A549 (cell line): ENCODE measurements around the gene SIAH3. TPM values are rescaled to one million over a fixed set of nuclear protein-coding genes. Genes with fewer than 3 reads are reported as not detected.

Source experiments
- ATAC-seq, 2 experiments: fragments of 200-7000 bp in 1 of 2; fragments of >200 bp in 1 of 2; cut with Nextera tagmentation in 1 of 2; cut with Tn5 transposase in 1 of 2; 3 replicates each; pipeline versions ENCODE4 v1.8.0 to v1.9.1; 2018 to 2020; ENCODE audit warnings: mild to moderate bottlenecking in 1 of 2, moderate library complexity in 1 of 2
- CTCF ChIA-PET: fragments of 300-600 bp; sonication (Branson Sonifier 250); formaldehyde crosslinking; extraction: SDS; loops from one replicate; lab custom pipeline; 2021; ENCODE audit warnings: antibody characterized with exemption, inconsistent platforms; lab: Yijun Ruan, JAX
- POLR2A ChIA-PET: fragments of 350-600 bp; formaldehyde crosslinking; extraction: SDS; loops from one replicate; lab custom pipeline; 2021; ENCODE audit warnings: antibody characterized with exemption, inconsistent platforms; lab: Yijun Ruan, JAX
- DNase-seq, 2 experiments: peaks; one replicate each; pipeline versions ENCODE4 v3.0.0 to v3.0.0-alpha.2; 2011 to 2016; ENCODE audit warnings: low read depth in 1 of 2, low spot score in 1 of 2
- FAIRE-seq: peaks from 2 replicates; lab custom pipeline; 2011; peaks lifted over from hg19 to GRCh38; lab: Jason Lieb, UNC
- H3K27ac ChIP-seq, 2 experiments: fragments of >200 bp; sonication (Bioruptor Twin); formaldehyde crosslinking; 3 replicates each; pipeline ENCODE4 v1.5.1; 2016 to 2017
- H3K4me1 ChIP-seq: fragments of >200 bp; sonication (Bioruptor Twin); formaldehyde crosslinking; 3 replicates; pipeline ENCODE4 v1.6.1; 2016
- H3K4me2 ChIP-seq: fragments of >200 bp; sonication (Bioruptor Twin); formaldehyde crosslinking; 3 replicates; pipeline ENCODE4 v1.6.1; 2016
- H3K4me3 ChIP-seq: fragments of >200 bp; sonication (Bioruptor Twin); formaldehyde crosslinking; 3 replicates; pipeline ENCODE4 v1.5.1; 2016
- H3K9me3 ChIP-seq: fragments of >200 bp; sonication (Bioruptor Twin); formaldehyde crosslinking; 3 replicates; pipeline ENCODE4 v1.6.1; 2016
- BHLHE40 ChIP-seq: IDR thresholded peaks from 2 replicates; pipeline ENCODE4 v1.6.1; 2012; ENCODE audit warnings: low read depth, low read length, inconsistent platforms
- CBX2 ChIP-seq: fragments of 200-600 bp; sonication (generic); IDR thresholded peaks from 2 replicates; pipeline ENCODE4 v1.6.1; 2016; ENCODE audit warnings: low read depth, mild to moderate bottlenecking, borderline replicate concordance
- CEBPB ChIP-seq, 2 experiments: fragments of >200 bp in 1 of 2; sonication (Bioruptor Twin) in 1 of 2; formaldehyde crosslinking in 1 of 2; IDR thresholded peaks; 2 replicates each; pipeline ENCODE4 v1.6.1; 2012 to 2016
- CHD2 ChIP-seq: fragments of 150-350 bp; IDR thresholded peaks from 2 replicates; pipeline ENCODE4 v1.6.1; 2014; ENCODE audit warnings: low read length; ENCODE audit not compliant: partially characterized antibody
- CHD4 ChIP-seq: fragments of 200-600 bp; sonication (generic); IDR thresholded peaks from 2 replicates; pipeline ENCODE4 v1.6.1; 2016; ENCODE audit warnings: antibody characterized with exemption, mild to moderate bottlenecking, borderline replicate concordance
- ELK1 ChIP-seq: fragments of 150-350 bp; IDR thresholded peaks from 2 replicates; pipeline ENCODE4 v1.6.1; 2014; ENCODE audit warnings: low read depth, mild to moderate bottlenecking, low read length
- EP300 ChIP-seq, 2 experiments: fragments of >200 bp; sonication (Bioruptor Twin); formaldehyde crosslinking; IDR thresholded peaks; 2 replicates in 1 of 2; 3 replicates in 1 of 2; pipeline ENCODE4 v1.6.1; 2016 to 2017
- ESRRA ChIP-seq: fragments of 150-350 bp; IDR thresholded peaks from 2 replicates; pipeline ENCODE4 v1.6.1; 2014; ENCODE audit warnings: mild to moderate bottlenecking, low read length, borderline replicate concordance
- FOSB ChIP-seq: fragments of 250-450 bp; sonication (Bioruptor Pico); IDR thresholded peaks from 2 replicates; pipeline ENCODE4 v1.5.0; 2020; ENCODE audit warnings: mild to moderate bottlenecking, moderate library complexity
- FOXS1 ChIP-seq: fragments of 250-450 bp; sonication (Bioruptor Pico); IDR thresholded peaks from 2 replicates; pipeline ENCODE4 v1.5.0; 2020; ENCODE audit warnings: mild to moderate bottlenecking, moderate library complexity
- GATA3 ChIP-seq: IDR thresholded peaks from 2 replicates; pipeline ENCODE4 v1.6.1; 2012; ENCODE audit warnings: borderline replicate concordance
- HOXA7 ChIP-seq: fragments of 250-450 bp; sonication (Bioruptor Pico); IDR thresholded peaks from 2 replicates; pipeline ENCODE4 v1.5.0; 2020; ENCODE audit warnings: mild to moderate bottlenecking, moderate library complexity
- HOXB13 ChIP-seq: fragments of 250-450 bp; sonication (Bioruptor Pico); IDR thresholded peaks from 2 replicates; pipeline ENCODE4 v1.5.0; 2020; ENCODE audit warnings: low read depth, mild to moderate bottlenecking, moderate library complexity
- MAX ChIP-seq: IDR thresholded peaks from 2 replicates; pipeline ENCODE4 v1.6.1; 2012
- MAZ ChIP-seq: fragments of 150-350 bp; IDR thresholded peaks from 2 replicates; pipeline ENCODE4 v1.6.1; 2014; ENCODE audit warnings: antibody characterized with exemption, low read depth, low read length, borderline replicate concordance
- NFE2L2 ChIP-seq: fragments of 150-350 bp; conservative IDR thresholded peaks from 2 replicates; pipeline ENCODE4 v1.6.1; 2014; ENCODE audit warnings: low read length
- PBX3 ChIP-seq: IDR thresholded peaks from 2 replicates; pipeline ENCODE4 v1.6.1; 2012
- PHF8 ChIP-seq: fragments of 200-600 bp; sonication (generic); IDR thresholded peaks from 2 replicates; pipeline ENCODE4 v1.6.1; 2016; ENCODE audit warnings: low read depth, mild to moderate bottlenecking, antibody characterized with exemption, moderate library complexity, borderline replicate concordance
- POLR2AphosphoS2 ChIP-seq: conservative IDR thresholded peaks from 2 replicates; pipeline ENCODE4 v1.6.1; 2012; ENCODE audit warnings: low read length, improper control_type of control experiment, inconsistent platforms
- RARB ChIP-seq: fragments of 250-450 bp; sonication (Bioruptor Pico); IDR thresholded peaks from 2 replicates; pipeline ENCODE4 v1.8.0; 2021; ENCODE audit warnings: mild to moderate bottlenecking, moderate library complexity
- SREBF2 ChIP-seq: fragments of 450-650 bp; IDR thresholded peaks from 2 replicates; pipeline ENCODE4 v1.6.1; 2014; ENCODE audit warnings: mild to moderate bottlenecking, moderate library complexity
- ZC3H11A ChIP-seq: fragments of 450-650 bp; IDR thresholded peaks from 2 replicates; pipeline ENCODE4 v1.6.1; 2014; ENCODE audit warnings: antibody characterized with exemption, mild to moderate bottlenecking
- ZFP36 ChIP-seq: fragments of 450-650 bp; IDR thresholded peaks from 2 replicates; pipeline ENCODE4 v1.6.1; 2014; ENCODE audit warnings: borderline replicate concordance; ENCODE audit not compliant: partially characterized antibody
- ZNF302 ChIP-seq: fragments of 250-450 bp; sonication (Bioruptor Pico); IDR thresholded peaks from 2 replicates; pipeline ENCODE4 v1.9.0; 2021; ENCODE audit warnings: inconsistent platforms, mild to moderate bottlenecking, moderate library complexity
- WGBS: methylation state at CpG from one replicate; pipeline ENCODE4 v1.1.6; 2017; ENCODE audit errors: missing lambda C conversion rate; 5-methylcytosine and 5-hydroxymethylcytosine counted together
- polyA plus RNA-seq, 4 experiments: library from polyadenylated mRNA; depleted of rRNA in 3 of 4; stranded (reverse); fragments of >200 nt; fragmentation: RNase III in 1 of 4; extraction: RNeasy Plus Mini Kit Qiagen cat#74134 plus additional on column Dnase treatment in 1 of 4; gene quantifications; 2 replicates in 3 of 4; 3 replicates in 1 of 4; pipeline ENCODE4 v1.2.3, GENCODE V29; 2011 to 2017
- TF ChIP-seq, protein P1 (sequence below): fragments of 250-450 bp; sonication (Bioruptor Pico); IDR thresholded peaks from 2 replicates; pipeline ENCODE4 v1.5.0; 2021; ENCODE audit warnings: mild to moderate bottlenecking, moderate library complexity, borderline replicate concordance

SIAH3 gene
- polyA plus RNA-seq, 2 of the 4 experiments (the other 2 are of a cell fraction): not detected

GRCh38 chr13:45861322-45861721 lies 9.8 kb upstream of the SIAH3 start:
- no peak for FAIRE-seq
- TF ChIP-seq HOXA7 (CRISPR knock-in tag) (no peak), CBX2 (no peak), CEBPB (IDR thresholded peaks at IDR 0.05) (no peak), MAZ (no peak), NFE2L2 (no peak), ZC3H11A (no peak), BHLHE40 (no peak)
- TF ChIP-seq, all 56 proteins: peak for 0
- ATAC-seq (no peak), DNase-seq (no peak)
- CTCF ChIA-PET: no interaction called here
- Histone ChIP-seq H3K27ac (no peak overlapping the region), H3K4me1 (no peaks in the 10 kb centered on the region), H3K9me3 (no peaks in the 10 kb centered on the region), H3K4me2 (no peak overlapping the region), H3K4me3 (no peak overlapping the region)
- POLR2A ChIA-PET: no interaction called here

- no peak for DNase-seq
- no peak overlapping the region for H3K27ac ChIP-seq
- no peak for ATAC-seq
- CTCF ChIA-PET: interaction anchor here (1.3 kb wide), 1 partner anchor 12 kb away, joined by 4 read pairs; no protein-coding TSS in a partner anchor
- no peak overlapping the region for H3K4me3 ChIP-seq
- no peak overlapping the region for H3K4me2 ChIP-seq
- POLR2A ChIA-PET: no interaction called here
- H3K9me3 ChIP-seq: no peaks in the 10 kb centered on the region
- no peaks in the 10 kb centered on the region for H3K4me1 ChIP-seq
- TF ChIP-seq RARB (CRISPR knock-in tag) (no peak), PHF8 (no peak), SREBF2 (no peak), POLR2AphosphoS2 (no peak), CHD2 (no peak), NFE2L2 (no peak), CBX2 (no peak), GATA3 (no peak), CHD4 (no peak), ESRRA (no peak), FOSB (CRISPR knock-in tag) (no peak), ZNF302 (no peak), ELK1 (no peak), HOXB13 (no peak), FOXS1 (CRISPR knock-in tag) (no peak), MAX (no peak)
- TF ChIP-seq, protein P1, sequence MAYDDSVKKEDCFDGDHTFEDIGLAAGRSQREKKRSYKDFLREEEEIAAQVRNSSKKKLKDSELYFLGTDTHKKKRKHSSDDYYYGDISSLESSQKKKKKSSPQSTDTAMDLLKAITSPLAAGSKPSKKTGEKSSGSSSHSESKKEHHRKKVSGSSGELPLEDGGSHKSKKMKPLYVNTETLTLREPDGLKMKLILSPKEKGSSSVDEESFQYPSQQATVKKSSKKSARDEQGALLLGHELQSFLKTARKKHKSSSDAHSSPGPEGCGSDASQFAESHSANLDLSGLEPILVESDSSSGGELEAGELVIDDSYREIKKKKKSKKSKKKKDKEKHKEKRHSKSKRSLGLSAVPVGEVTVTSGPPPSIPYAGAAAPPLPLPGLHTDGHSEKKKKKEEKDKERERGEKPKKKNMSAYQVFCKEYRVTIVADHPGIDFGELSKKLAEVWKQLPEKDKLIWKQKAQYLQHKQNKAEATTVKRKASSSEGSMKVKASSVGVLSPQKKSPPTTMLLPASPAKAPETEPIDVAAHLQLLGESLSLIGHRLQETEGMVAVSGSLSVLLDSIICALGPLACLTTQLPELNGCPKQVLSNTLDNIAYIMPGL (CRISPR knock-in tag): no peak
- no peak for FAIRE-seq
- 0% methylated on average over 5 of the region's 5 CpGs for WGBS
These were observed 8.7 kb upstream of the SIAH3 start for GRCh38 chr13:45860240-45860639.

GRCh38 chr13:45859705-45860104 lies 8.2 kb upstream of the SIAH3 start:
- no peak overlapping the region for H3K4me2 ChIP-seq

More at GRCh38 chr13:45859705-45860104, 8.2 kb upstream of the SIAH3 start:
- Histone ChIP-seq H3K9me3 (peaks cover 2% of the 10 kb centered on the region; the same call in 1 of the 3 replicates), H3K4me3 (no peak overlapping the region), H3K4me1 (no peaks in the 10 kb centered on the region), H3K27ac (no peak overlapping the region)
- CTCF ChIA-PET: interaction anchor here (1.3 kb wide), 1 partner anchor 11 kb away, joined by 4 read pairs; no protein-coding TSS in a partner anchor
- ATAC-seq: no peak
- no peak for DNase-seq
- no peak for FAIRE-seq
- POLR2A ChIA-PET: no interaction called here
- WGBS: 4% methylated on average over 2 of the region's 2 CpGs
- no peak for TF ChIP-seq FOXS1 (CRISPR knock-in tag)
- TF ChIP-seq EP300 (IDR thresholded peaks at IDR 0.05): no peak
- TF ChIP-seq, protein P1 (CRISPR knock-in tag): no peak
- TF ChIP-seq ZFP36: no peak
- TF ChIP-seq FOSB (CRISPR knock-in tag): no peak
- no peak for TF ChIP-seq PBX3
